Large intestine (tissue), 3 donors: Measurements from ENCODE around the gene DNAJC1. TPM values are rescaled to one million over a fixed set of nuclear protein-coding genes. Genes with fewer than 3 reads are reported as not detected.

Experiments used
- DNase-seq, 2 donors: peaks; one replicate each; pipeline versions ENCODE4 v3.0.0 to v3.0.0-alpha.2; 2013
- H3K27ac ChIP-seq: one replicate; pipeline ENCODE4 v1.5.1; 2013; ENCODE audit warnings: low read length
- H3K27me3 ChIP-seq: 2 replicates; pipeline ENCODE4 v1.6.1; 2013; ENCODE audit warnings: low read length; ENCODE audit not compliant: control insufficient read depth, insufficient read depth
- H3K36me3 ChIP-seq: 2 replicates; pipeline ENCODE4 v1.6.1; 2013; ENCODE audit warnings: low read length; ENCODE audit not compliant: control insufficient read depth, insufficient read depth
- H3K4me1 ChIP-seq: one replicate; pipeline ENCODE4 v1.6.1; 2013; ENCODE audit warnings: low read length; ENCODE audit not compliant: control insufficient read depth, insufficient read depth
- H3K4me3 ChIP-seq: one replicate; pipeline ENCODE4 v1.5.1; 2013; ENCODE audit warnings: low read length
- H3K9me3 ChIP-seq: one replicate; pipeline ENCODE4 v1.6.1; 2013; ENCODE audit warnings: mild to moderate bottlenecking, low read depth, low read length, moderate library complexity; ENCODE audit not compliant: control insufficient read depth
- WGBS: methylation state at CpG from one replicate; pipeline ENCODE4 v1.1.5; 2013; ENCODE audit warnings: low lambda C conversion rate; ENCODE audit not compliant: insufficient coverage; 5-methylcytosine and 5-hydroxymethylcytosine counted together
- polyA plus RNA-seq: library from polyadenylated mRNA; unstranded; fragments of 120-200 nt; gene quantifications from one replicate; pipeline ENCODE4 v1.2.1, GENCODE V29; 2013

The DNAJC1 gene
- polyA plus RNA-seq, 1 donor: 25.2 TPM

GRCh38 chr10:21985541-21985940, 18.0 kb downstream of the DNAJC1 start:
- 100% methylated on average over 1 of the region's 1 CpG for WGBS
- no peak for DNase-seq
- no peaks in the 10 kb centered on the region for H3K27me3 ChIP-seq
- H3K27ac ChIP-seq: no peak overlapping the region
- H3K36me3 ChIP-seq: no peaks in the 10 kb centered on the region
- no peaks in the 10 kb centered on the region for H3K4me1 ChIP-seq
- H3K9me3 ChIP-seq: peaks cover 9% of the 10 kb centered on the region
- no peak overlapping the region for H3K4me3 ChIP-seq

GRCh38 chr10:21981118-21981517, 22.4 kb downstream of the DNAJC1 start:
- 83% methylated on average over 1 of the region's 3 CpGs for WGBS
- H3K9me3 ChIP-seq: peaks cover 4% of the 10 kb centered on the region

GRCh38 chr10:21980691-21981090, 22.8 kb downstream of the DNAJC1 start:
- H3K27me3 ChIP-seq: no peaks in the 10 kb centered on the region
- DNase-seq: no peak
- H3K36me3 ChIP-seq: no peaks in the 10 kb centered on the region
- no peak overlapping the region for H3K27ac ChIP-seq
- H3K4me1 ChIP-seq: no peaks in the 10 kb centered on the region
- no peak overlapping the region for H3K4me3 ChIP-seq
- no peaks in the 10 kb centered on the region for H3K9me3 ChIP-seq

More at GRCh38 chr10:21981118-21981517, 22.4 kb downstream of the DNAJC1 start:
- H3K4me1 ChIP-seq: no peaks in the 10 kb centered on the region
- H3K4me3 ChIP-seq: no peak overlapping the region
- H3K27me3 ChIP-seq: no peaks in the 10 kb centered on the region
- no peak for DNase-seq
- H3K27ac ChIP-seq: no peak overlapping the region
- H3K36me3 ChIP-seq: no peaks in the 10 kb centered on the region

- Histone ChIP-seq H3K27ac (no peak overlapping the region), H3K4me1 (no peaks in the 10 kb centered on the region), H3K27me3 (no peaks in the 10 kb centered on the region), H3K4me3 (no peak overlapping the region), H3K9me3 (no peaks in the 10 kb centered on the region), H3K36me3 (no peaks in the 10 kb centered on the region)
- DNase-seq: no peak
- WGBS: no CpG with 5 or more reads among the region's 1 CpG
These were observed 25.2 kb downstream of the DNAJC1 start for GRCh38 chr10:21978191-21978862.

GRCh38 chr10:21976739-21977138, 26.8 kb downstream of the DNAJC1 start:
- no peaks in the 10 kb centered on the region for H3K9me3 ChIP-seq
- no peaks in the 10 kb centered on the region for H3K27me3 ChIP-seq
- H3K27ac ChIP-seq: no peak overlapping the region
- no peak for DNase-seq
- H3K4me1 ChIP-seq: no peaks in the 10 kb centered on the region
- WGBS: no CpG with 5 or more reads among the region's 7 CpGs
- no peaks in the 10 kb centered on the region for H3K36me3 ChIP-seq
- H3K4me3 ChIP-seq: no peak overlapping the region

GRCh38 chr10:21976280-21976679, 27.2 kb downstream of the DNAJC1 start:
- no peak overlapping the region for H3K4me3 ChIP-seq
- H3K4me1 ChIP-seq: no peaks in the 10 kb centered on the region

GRCh38 chr10:21975378-21975990, 28.0 kb downstream of the DNAJC1 start:
- Histone ChIP-seq H3K9me3 (no peaks in the 10 kb centered on the region), H3K4me3 (no peak overlapping the region), H3K36me3 (no peaks in the 10 kb centered on the region), H3K27ac (no peak overlapping the region), H3K27me3 (no peaks in the 10 kb centered on the region), H3K4me1 (no peaks in the 10 kb centered on the region)
- DNase-seq: no peak
- WGBS: no CpG with 5 or more reads among the region's 1 CpG

More at GRCh38 chr10:21976280-21976679, 27.2 kb downstream of the DNAJC1 start:
- Histone ChIP-seq H3K9me3 (no peaks in the 10 kb centered on the region), H3K36me3 (no peaks in the 10 kb centered on the region), H3K27ac (no peak overlapping the region), H3K27me3 (no peaks in the 10 kb centered on the region)
- 90% methylated on average over 2 of the region's 2 CpGs for WGBS
- no peak for DNase-seq

GRCh38 chr10:21972584-21972983, 30.9 kb downstream of the DNAJC1 start:
- DNase-seq: no peak
- Histone ChIP-seq H3K27me3 (no peaks in the 10 kb centered on the region), H3K36me3 (no peaks in the 10 kb centered on the region), H3K4me1 (no peaks in the 10 kb centered on the region), H3K4me3 (no peak overlapping the region), H3K9me3 (no peaks in the 10 kb centered on the region), H3K27ac (no peak overlapping the region)
- 100% methylated on average over 1 of the region's 1 CpG for WGBS

- H3K4me1 ChIP-seq: no peaks in the 10 kb centered on the region
- no peak for DNase-seq
- 100% methylated on average over 4 of the region's 5 CpGs for WGBS
- H3K36me3 ChIP-seq: no peaks in the 10 kb centered on the region
- H3K27me3 ChIP-seq: no peaks in the 10 kb centered on the region
- no peak overlapping the region for H3K27ac ChIP-seq
- H3K4me3 ChIP-seq: no peak overlapping the region
- H3K9me3 ChIP-seq: no peaks in the 10 kb centered on the region
These were observed 33.9 kb downstream of the DNAJC1 start for GRCh38 chr10:21969326-21970287.

GRCh38 chr10:21964983-21965665, 38.4 kb downstream of the DNAJC1 start:
- Histone ChIP-seq H3K4me3 (no peak overlapping the region), H3K27me3 (no peaks in the 10 kb centered on the region), H3K9me3 (no peaks in the 10 kb centered on the region), H3K27ac (no peak overlapping the region), H3K36me3 (no peaks in the 10 kb centered on the region), H3K4me1 (no peaks in the 10 kb centered on the region)
- no peak for DNase-seq
